K562 (cell line): ENCODE data around the gene TSPAN32. TPM values are rescaled to one million over a fixed set of nuclear protein-coding genes. Genes with fewer than 3 reads are reported as not detected.
A peak's percentile ranks its signal among the peaks of the same experiment; 100 is the strongest.
"Not testable (repeated sequence)": the region's sequence is repeated elsewhere in the genome, so short reads cannot be mapped to it uniquely, and the experiment has no call there.

Source experiments
- ATAC-seq: fragments of 200-7000 bp; cut with Tn5 transposase; 3 replicates; pipeline ENCODE4 v1.9.1; 2020; ENCODE audit warnings: moderate library complexity
- BruUV-seq: library from RNA; stranded (reverse); fragments of 400-500 nt; replicated peaks from 2 replicates; lab custom pipeline; 2021; lab: Mats Ljungman, UMichigan
- CTCF ChIA-PET: fragments of 300-600 bp; formaldehyde crosslinking; extraction: SDS; loops from one replicate; lab custom pipeline; 2021; ENCODE audit warnings: low intra/inter-chr PET ratio; lab: Yijun Ruan, JAX
- POLR2A ChIA-PET: fragments of 300-600, 350-650 bp; sonication (Branson Sonifier 250); formaldehyde crosslinking; extraction: SDS; loops from one replicate; lab custom pipeline; 2021; ENCODE audit warnings: antibody characterized with exemption, inconsistent platforms; lab: Yijun Ruan, JAX
- DNase-seq, 4 experiments: peaks; one replicate each; pipeline versions ENCODE4 v3.0.0 to v3.0.0-alpha.2; 2011 to 2018; ENCODE audit warnings: low spot score in 3 of 4, mixed read lengths in 3 of 4; ENCODE audit errors: extremely low read depth in 1 of 4
- FAIRE-seq: peaks from 2 replicates; lab custom pipeline; 2011; peaks lifted over from hg19 to GRCh38; lab: Jason Lieb, UNC
- H2AFZ ChIP-seq: 2 replicates; pipeline ENCODE4 v1.6.0; 2011; ENCODE audit warnings: low read depth, low read length, control low read depth, inconsistent platforms
- H3K27ac ChIP-seq: fragments of 200-600 bp; 3 replicates; pipeline ENCODE4 v1.8.0; 2011; ENCODE audit warnings: low read depth, mild to moderate bottlenecking, control low read depth, inconsistent platforms, low read length, moderate library complexity, mixed read lengths; ENCODE audit errors: extremely low read depth
- H3K27me3 ChIP-seq, 2 experiments: fragments of 300-600 bp in 1 of 2; 2 replicates in 1 of 2; 3 replicates in 1 of 2; pipeline versions ENCODE4 v1.6.0 to v1.8.0; 2011; ENCODE audit warnings: inconsistent platforms in 2 of 2, low read length in 2 of 2, mild to moderate bottlenecking in 1 of 2, mixed read lengths in 1 of 2, moderate library complexity in 1 of 2; ENCODE audit not compliant: control insufficient read depth in 2 of 2, insufficient read depth in 2 of 2
- H3K36me3 ChIP-seq: fragments of 300-600 bp; 3 replicates; pipeline ENCODE4 v1.8.0; 2011; ENCODE audit warnings: mild to moderate bottlenecking, low read length, inconsistent platforms; ENCODE audit not compliant: control insufficient read depth, insufficient read depth
- H3K4me1 ChIP-seq, 2 experiments: fragments of 200-600 bp in 1 of 2; replicated peaks in 1 of 2; 2 replicates in 1 of 2; 3 replicates in 1 of 2; pipeline versions ENCODE4 v1.5.1 to v1.8.0; 2011; ENCODE audit warnings: inconsistent platforms in 2 of 2, low read length in 2 of 2, mild to moderate bottlenecking in 1 of 2, mixed read lengths in 1 of 2, moderate library complexity in 1 of 2; ENCODE audit not compliant: control insufficient read depth in 2 of 2, insufficient read depth in 2 of 2
- H3K4me2 ChIP-seq: 2 replicates; pipeline ENCODE4 v1.6.1; 2011; ENCODE audit warnings: low read length, control low read depth, inconsistent platforms, mixed read lengths; ENCODE audit not compliant: insufficient read depth
- H3K4me3 ChIP-seq: fragments of 200-600 bp; sonication (generic), shearing (Covaris generic); 2 replicates; pipeline ENCODE4 v1.5.1; 2016; ENCODE audit warnings: control low read depth, inconsistent platforms
- H3K79me2 ChIP-seq: fragments of 200-600 bp; 3 replicates; pipeline ENCODE4 v1.8.0; 2011; ENCODE audit warnings: low read length, inconsistent platforms; ENCODE audit not compliant: control insufficient read depth, insufficient read depth
- H3K9ac ChIP-seq, 2 experiments: 2 replicates each; pipeline versions ENCODE4 v1.6.0 to v1.6.1; 2011; ENCODE audit warnings: low read depth in 2 of 2, low read length in 2 of 2, control low read depth in 1 of 2, inconsistent platforms in 1 of 2, mild to moderate bottlenecking in 1 of 2, mixed read lengths in 1 of 2; ENCODE audit not compliant: insufficient read depth in 1 of 2
- H3K9me1 ChIP-seq: one replicate; pipeline ENCODE4 v1.6.0; 2011; ENCODE audit warnings: inconsistent platforms, mild to moderate bottlenecking, low read length, moderate library complexity; ENCODE audit not compliant: control insufficient read depth, insufficient read depth
- H3K9me3 ChIP-seq: replicated peaks from 2 replicates; pipeline ENCODE4 v1.5.1; 2011; ENCODE audit warnings: low read depth, low read length, inconsistent platforms; ENCODE audit not compliant: control insufficient read depth, insufficient read depth
- H4K20me1 ChIP-seq: replicated peaks from 2 replicates; pipeline ENCODE4 v1.6.1; 2011; ENCODE audit warnings: low read length, inconsistent platforms, mixed read lengths; ENCODE audit not compliant: control insufficient read depth, insufficient read depth
- CBFA2T2 ChIP-seq: fragments of 450-650 bp; conservative IDR thresholded peaks from 2 replicates; pipeline ENCODE4 v1.6.1; 2017; ENCODE audit warnings: mild to moderate bottlenecking
- MLLT1 ChIP-seq, 2 experiments: fragments of 450-650 bp; IDR thresholded peaks; 2 replicates each; pipeline ENCODE4 v1.6.1; 2016
- RAD51 ChIP-seq: fragments of 450-650 bp; IDR thresholded peaks from 2 replicates; pipeline ENCODE4 v1.7.1; 2016; ENCODE audit warnings: low read depth, mild to moderate bottlenecking, borderline replicate concordance
- TOE1 ChIP-seq, 2 experiments: fragments of 450-650 bp in 1 of 2; sonication (generic) in 1 of 2; formaldehyde crosslinking in 1 of 2; IDR thresholded peaks; 2 replicates each; pipeline versions ENCODE4 v1.7.1 to v1.8.0; 2016 to 2022; ENCODE audit warnings: borderline replicate concordance in 2 of 2, mild to moderate bottlenecking in 2 of 2, antibody characterized with exemption in 1 of 2, inconsistent platforms in 1 of 2, low read depth in 1 of 2, missing genetic modification reagents in 1 of 2, moderate library complexity in 1 of 2
- USF1 ChIP-seq: sonication (generic); formaldehyde crosslinking; IDR thresholded peaks from 2 replicates; pipeline ENCODE4 v1.9.0; 2022; ENCODE audit warnings: mild to moderate bottlenecking, missing genetic modification reagents
- WGBS: fragments of 100-300 bp; shearing (Covaris generic); methylation state at CpG from one replicate; pipeline ENCODE4 v1.1.6; 2016; ENCODE audit warnings: low coverage, mixed read lengths; ENCODE audit not compliant: insufficient coverage; ENCODE audit errors: missing lambda C conversion rate; 5-methylcytosine and 5-hydroxymethylcytosine counted together
- in situ Hi-C: fragments of 300-500 bp; cut with MboI; formaldehyde crosslinking; loops from 4 replicates; pipeline ENCODE4 v1.15.0; 2018; ENCODE audit warnings: inconsistent platforms, mixed read lengths
- intact Hi-C: fragments of 100-400 bp; cut with micrococcal nuclease; formaldehyde crosslinking; loops from 2 replicates; pipeline ENCODE4 v1.14.2; 2022
- polyA plus RNA-seq, 8 experiments: library from polyadenylated mRNA; depleted of rRNA in 4 of 8; stranded (reverse) in 5 of 8; unstranded in 3 of 8; fragments of >200 nt; fragmentation: Nextera tagmentation in 2 of 8; fragmentation: Illumina TruSeq in 1 of 8; extraction: Ambion mirVana in 2 of 8; extraction: Trizol in 1 of 8; gene quantifications; 2 replicates each; pipeline versions ENCODE4 v1.2.1 to v1.2.3, GENCODE V29; 2011 to 2014; ENCODE audit warnings: inconsistent platforms in 1 of 8, missing spikeins in 1 of 8
- total RNA-seq, 7 experiments: library from RNA; depleted of rRNA in 6 of 7; stranded (reverse); fragments of >200 nt in 6 of 7; fragmentation: Illumina TruSeq in 2 of 7; extraction: Trizol in 2 of 7; gene quantifications; 2 replicates each; pipeline versions ENCODE4 v1.2.1 to v1.2.3, GENCODE V29; 2011 to 2021; ENCODE audit warnings: low replicate concordance in 1 of 7
- TF ChIP-seq, protein P1 (sequence below): fragments of 450-650 bp; formaldehyde crosslinking; IDR thresholded peaks from 2 replicates; pipeline ENCODE4 v1.4.0; 2020; ENCODE audit warnings: mild to moderate bottlenecking, mixed read lengths

TSPAN32 gene
- total and polyA plus RNA-seq, 9 of the 15 experiments (the other 6 are each of a cell fraction or from before 2014, with no cell fraction given): 0.21 to 7.3 (median 2.6) TPM

DNA sequence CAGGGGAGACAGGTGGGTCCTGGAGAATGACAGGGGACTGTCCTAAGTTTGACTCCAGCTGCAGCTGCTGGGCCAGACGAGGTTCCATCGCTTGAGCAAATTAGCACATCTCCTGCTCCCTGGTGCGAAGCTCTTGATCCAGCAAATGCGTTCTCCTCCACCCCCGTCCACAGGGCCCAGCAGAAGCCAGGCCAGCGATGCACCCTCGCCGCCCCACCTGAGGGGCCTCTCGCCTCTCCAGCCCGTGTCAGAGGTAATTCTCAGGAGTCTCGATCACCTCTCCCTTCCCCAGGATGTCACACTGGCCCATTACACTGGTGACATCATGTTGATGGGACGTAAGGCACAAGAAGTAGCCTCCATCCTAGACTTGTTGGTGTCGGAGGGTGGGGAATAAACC lies 55.8 kb downstream of the TSPAN32 start:
- FAIRE-seq, H3K9me3 ChIP-seq, DNase-seq, H3K27ac ChIP-seq, H3K4me2 ChIP-seq, BruUV-seq, CTCF ChIA-PET, H3K4me3 ChIP-seq, intact Hi-C loops, H3K4me1 ChIP-seq, ATAC-seq, H3K36me3 ChIP-seq, H3K79me2 ChIP-seq, H4K20me1 ChIP-seq, H2AFZ ChIP-seq, H3K9ac ChIP-seq, H3K9me1 ChIP-seq, in situ Hi-C loops: not testable (repeated sequence)
- WGBS: 7% methylated on average over 10 of the region's 13 CpGs
- H3K27me3 ChIP-seq: peaks cover 41 to 77% of the 10 kb centered on the region in 2 experiments
- POLR2A ChIA-PET: interaction anchor here (0.6 kb wide), 1 partner anchor 885 kb away, joined by 3 read pairs; no protein-coding TSS in a partner anchor

GRCh38 chr11:2358754-2359442 lies 57.1 kb downstream of the TSPAN32 start:
- FAIRE-seq (no peak), DNase-seq (no peak), ATAC-seq (no peak)
- Histone ChIP-seq H3K27me3 (peaks cover 35 to 78% of the 10 kb centered on the region in 2 experiments), H3K9me1 (no peaks in the 10 kb centered on the region), H2AFZ (no peak overlapping the region), H3K9ac (no peak overlapping the region), H3K4me3 (no peak overlapping the region), H3K79me2 (no peaks in the 10 kb centered on the region), H3K4me1 (peaks cover 0 to 5% of the 10 kb centered on the region in 2 experiments; a peak in 2 of 5 replicates), H4K20me1 (peaks cover 12% of the 10 kb centered on the region), H3K9me3 (no peaks in the 10 kb centered on the region), H3K36me3 (no peaks in the 10 kb centered on the region), H3K4me2 (no peak overlapping the region), H3K27ac (no peak overlapping the region)
- 7% methylated on average over 9 of the region's 11 CpGs for WGBS
- intact Hi-C loops: no loop called here
- POLR2A ChIA-PET: no interaction called here
- TF ChIP-seq RAD51 (peak; percentile 57; the same call in 1 of the 2 replicates), TOE1 (IDR thresholded peaks at IDR 0.05; ENCODE audit: borderline replicate concordance) (0 out of 2 replicates have a peak, but pooled peaks have one; percentile 41), TOE1 (CRISPR knock-in tag; IDR thresholded peaks at IDR 0.05; ENCODE audit: borderline replicate concordance, low read depth) (no peak), MLLT1 (IDR thresholded peaks at IDR 0.05) (no peak), CBFA2T2 (0 out of 2 replicates have a peak, but pooled peaks have one; percentile 21), USF1 (peak; percentile 25; the same call in 1 of the 2 replicates)
- TF ChIP-seq, protein P1, sequence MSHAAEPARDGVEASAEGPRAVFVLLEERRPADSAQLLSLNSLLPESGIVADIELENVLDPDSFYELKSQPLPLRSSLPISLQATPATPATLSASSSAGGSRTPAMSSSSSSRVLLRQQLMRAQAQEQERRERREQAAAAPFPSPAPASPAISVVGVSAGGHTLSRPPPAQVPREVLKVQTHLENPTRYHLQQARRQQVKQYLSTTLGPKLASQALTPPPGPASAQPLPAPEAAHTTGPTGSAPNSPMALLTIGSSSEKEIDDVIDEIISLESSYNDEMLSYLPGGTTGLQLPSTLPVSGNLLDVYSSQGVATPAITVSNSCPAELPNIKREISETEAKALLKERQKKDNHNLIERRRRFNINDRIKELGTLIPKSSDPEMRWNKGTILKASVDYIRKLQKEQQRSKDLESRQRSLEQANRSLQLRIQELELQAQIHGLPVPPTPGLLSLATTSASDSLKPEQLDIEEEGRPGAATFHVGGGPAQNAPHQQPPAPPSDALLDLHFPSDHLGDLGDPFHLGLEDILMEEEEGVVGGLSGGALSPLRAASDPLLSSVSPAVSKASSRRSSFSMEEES: peak; percentile 55; the same call in 1 of the 2 replicates
- no TSS peak for BruUV-seq
- CTCF ChIA-PET: no interaction called here
- in situ Hi-C loops: no loop called here
